Skeletal muscle tissue (tissue), 4 donors: ENCODE data around the gene USPL1. TPM values are rescaled to one million over a fixed set of nuclear protein-coding genes. Genes with fewer than 3 reads are reported as not detected.
A peak's percentile ranks its signal among the peaks of the same experiment; 100 is the strongest.
"Not testable (repeated sequence)": the region's sequence is repeated elsewhere in the genome, so short reads cannot be mapped to it uniquely, and the experiment has no call there.

Source experiments
- H3K27ac ChIP-seq: one replicate; pipeline ENCODE4 v1.7.0; 2013; ENCODE audit warnings: mild to moderate bottlenecking, low read depth, low read length, inconsistent platforms
- H3K27me3 ChIP-seq, 3 donors: one replicate each; pipeline ENCODE4 v1.7.0; 2013; ENCODE audit warnings: low read length in 3 of 3; ENCODE audit not compliant: control insufficient read depth in 3 of 3, insufficient read depth in 3 of 3
- H3K36me3 ChIP-seq, 3 donors: one replicate each; pipeline ENCODE4 v1.7.0; 2013; ENCODE audit warnings: low read length in 3 of 3; ENCODE audit not compliant: control insufficient read depth in 3 of 3, insufficient read depth in 3 of 3
- H3K4me1 ChIP-seq, 3 donors: one replicate each; pipeline ENCODE4 v1.7.0; 2013; ENCODE audit warnings: low read length in 3 of 3, mild to moderate bottlenecking in 3 of 3; ENCODE audit not compliant: control insufficient read depth in 3 of 3, insufficient read depth in 3 of 3
- H3K4me3 ChIP-seq, 3 donors: one replicate each; pipeline ENCODE4 v1.7.0; 2013; ENCODE audit warnings: low read length in 3 of 3
- H3K9ac ChIP-seq, 3 donors: one replicate each; pipeline ENCODE4 v1.7.0; 2013; ENCODE audit warnings: low read length in 3 of 3, mild to moderate bottlenecking in 3 of 3, moderate library complexity in 2 of 3, low read depth in 1 of 3
- H3K9me3 ChIP-seq, 3 donors: one replicate each; pipeline ENCODE4 v1.7.0; 2013; ENCODE audit warnings: low read length in 3 of 3; ENCODE audit not compliant: control insufficient read depth in 3 of 3
- total RNA-seq: library from RNA; depleted of rRNA; stranded (reverse); fragments of >200 nt; gene quantifications from one replicate; pipeline ENCODE4 v1.2.3, GENCODE V29; 2014
- donor health status: Osteomylitis.

USPL1 gene
- total RNA-seq, 1 donor from 2014 or later, result 16.2 TPM

- H3K9ac ChIP-seq, result no peak overlapping the region
- no peaks in the 10 kb centered on the region for H3K27me3 ChIP-seq
- no peak overlapping the region for H3K27ac ChIP-seq
- no peaks in the 10 kb centered on the region for H3K36me3 ChIP-seq
- peaks cover 0 to 8% (median 3%) of the 10 kb centered on the region in 3 donors for H3K4me1 ChIP-seq
- no peaks in the 10 kb centered on the region for H3K9me3 ChIP-seq
- no peak overlapping the region for H3K4me3 ChIP-seq
Observed at GRCh38 chr13:30585748-30586262, 31.9 kb upstream of the USPL1 start.

GRCh38 chr13:30587231-30587630 is 30.5 kb upstream of the USPL1 start:
- Histone ChIP-seq H3K27ac (no peak overlapping the region), H3K9me3 (no peaks in the 10 kb centered on the region), H3K4me3 (no peak overlapping the region), H3K9ac (no peak overlapping the region), H3K27me3 (no peaks in the 10 kb centered on the region), H3K36me3 (no peaks in the 10 kb centered on the region), H3K4me1 (no peaks in the 10 kb centered on the region)

GRCh38 chr13:30587739-30588138 is 30.0 kb upstream of the USPL1 start:
- Histone ChIP-seq H3K4me1 (no peaks in the 10 kb centered on the region), H3K27me3 (no peaks in the 10 kb centered on the region), H3K4me3 (no peak overlapping the region), H3K36me3 (no peaks in the 10 kb centered on the region), H3K9me3 (no peaks in the 10 kb centered on the region), H3K27ac (no peak overlapping the region), H3K9ac (no peak overlapping the region)

GRCh38 chr13:30593001-30593400 is 24.7 kb upstream of the USPL1 start:
- Histone ChIP-seq H3K27ac (no peak overlapping the region), H3K9me3 (no peaks in the 10 kb centered on the region), H3K4me1 (no peaks in the 10 kb centered on the region), H3K27me3 (no peaks in the 10 kb centered on the region), H3K9ac (no peak overlapping the region), H3K36me3 (no peaks in the 10 kb centered on the region), H3K4me3 (no peak overlapping the region)

- Histone ChIP-seq H3K27me3 (no peaks in the 10 kb centered on the region), H3K27ac (no peak overlapping the region), H3K9ac (no peak overlapping the region), H3K4me3 (no peak overlapping the region), H3K36me3 (no peaks in the 10 kb centered on the region), H3K4me1 (no peaks in the 10 kb centered on the region), H3K9me3 (no peaks in the 10 kb centered on the region)
Observed at GRCh38 chr13:30600496-30600895, 17.2 kb upstream of the USPL1 start.

GRCh38 chr13:30601836-30602235 is 15.9 kb upstream of the USPL1 start:
- no peaks in the 10 kb centered on the region for H3K27me3 ChIP-seq
- H3K27ac ChIP-seq, result no peak overlapping the region
- no peaks in the 10 kb centered on the region for H3K36me3 ChIP-seq
- H3K4me3 ChIP-seq, result no peak overlapping the region
- no peak overlapping the region for H3K9ac ChIP-seq
- no peaks in the 10 kb centered on the region for H3K4me1 ChIP-seq
- no peaks in the 10 kb centered on the region for H3K9me3 ChIP-seq

- H3K27ac ChIP-seq, result no peak overlapping the region
- no peaks in the 10 kb centered on the region for H3K9me3 ChIP-seq
- H3K9ac ChIP-seq, result no peak overlapping the region
- peaks cover 0 to 3% (median 0%) of the 10 kb centered on the region in 3 donors for H3K4me1 ChIP-seq
- H3K36me3 ChIP-seq, result no peaks in the 10 kb centered on the region
- H3K4me3 ChIP-seq, result no peak overlapping the region
- H3K27me3 ChIP-seq, result no peaks in the 10 kb centered on the region
Observed at GRCh38 chr13:30605052-30605451, 12.7 kb upstream of the USPL1 start.

- not testable (repeated sequence) for H3K4me3 ChIP-seq, H3K36me3 ChIP-seq, H3K27ac ChIP-seq, H3K27me3 ChIP-seq, H3K4me1 ChIP-seq, H3K9me3 ChIP-seq, H3K9ac ChIP-seq
Observed at GRCh38 chr13:30607186-30607585, 10.5 kb upstream of the USPL1 start.

GRCh38 chr13:30607908-30608307 is 9.8 kb upstream of the USPL1 start:
- no peaks in the 10 kb centered on the region for H3K27me3 ChIP-seq
- peaks cover 0 to 3% (median 0%) of the 10 kb centered on the region in 3 donors for H3K4me1 ChIP-seq
- H3K27ac ChIP-seq, result no peak overlapping the region
- H3K9me3 ChIP-seq, result no peaks in the 10 kb centered on the region
- peak overlapping the region in 1 of 3 donors; percentile 17 for H3K4me3 ChIP-seq
- no peak overlapping the region for H3K9ac ChIP-seq
- H3K36me3 ChIP-seq, result no peaks in the 10 kb centered on the region

- Histone ChIP-seq H3K9me3 (no peaks in the 10 kb centered on the region), H3K27ac (no peak overlapping the region)
Observed at GRCh38 chr13:30608364-30608763, 9.4 kb upstream of the USPL1 start.

More at GRCh38 chr13:30608364-30608763, 9.4 kb upstream of the USPL1 start:
- peak overlapping the region in 1 of 3 donors; percentile 17 for H3K4me3 ChIP-seq
- no peak overlapping the region for H3K9ac ChIP-seq
- no peaks in the 10 kb centered on the region for H3K27me3 ChIP-seq
- H3K4me1 ChIP-seq, result peaks cover 0 to 3% (median 0%) of the 10 kb centered on the region in 3 donors
- H3K36me3 ChIP-seq, result peaks cover 0 to 2% (median 0%) of the 10 kb centered on the region in 3 donors
